Measurements from ENCODE around the gene B9D2.
"Not testable (repeated sequence)": the region's sequence is repeated elsewhere in the genome, so short reads cannot be mapped to it uniquely, and the experiment has no call there.

The B9D2 gene

GRCh38 chr19:41386442-41386841 is 22.5 kb upstream of the B9D2 start:
- DNase-seq: no peak

- no peak for DNase-seq
These were observed 20.4 kb upstream of the B9D2 start for GRCh38 chr19:41384351-41384750.

GRCh38 chr19:41381536-41381935 is 17.6 kb upstream of the B9D2 start:
- DNase-seq: not testable (repeated sequence)

DNA sequence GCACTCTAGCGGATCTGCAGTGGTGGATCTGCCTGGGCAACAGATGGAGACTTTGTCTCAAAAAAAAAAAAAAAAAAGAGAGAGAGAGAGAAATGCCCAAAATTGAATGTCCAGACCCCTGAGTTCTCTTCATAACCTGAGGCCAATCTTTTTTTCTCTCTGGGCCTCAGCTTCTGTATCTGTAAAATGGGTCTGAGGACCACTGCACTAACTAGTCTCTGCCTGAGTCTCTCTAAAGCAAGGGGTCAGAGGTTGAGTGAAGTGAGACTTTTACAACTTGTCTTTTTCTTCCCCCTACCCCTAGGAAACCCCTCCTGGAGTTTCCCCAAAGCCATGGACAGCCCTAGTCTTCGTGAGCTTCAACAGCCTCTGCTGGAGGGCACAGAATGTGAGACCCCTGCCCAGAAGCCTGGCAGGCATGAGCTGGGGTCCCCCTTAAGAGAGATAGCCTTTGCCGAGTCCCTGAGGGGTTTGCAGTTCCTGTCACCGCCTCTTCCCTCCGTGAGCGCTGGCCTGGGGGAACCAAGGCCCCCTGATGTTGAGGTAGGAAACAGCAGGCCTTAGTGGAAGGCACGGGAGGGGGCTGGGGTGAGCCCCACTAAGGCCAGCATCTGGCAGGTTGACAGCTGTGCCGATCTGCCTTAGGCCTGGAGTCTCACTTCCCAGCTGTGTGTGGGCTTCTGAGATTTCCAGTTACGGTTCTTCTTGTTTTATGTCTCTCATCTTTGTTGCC is 14.2 kb upstream of the B9D2 start:
- DNase-seq: peak; percentile 29

- DNase-seq: no peak
These were observed 13.0 kb upstream of the B9D2 start for GRCh38 chr19:41376998-41377365.

- peak; percentile 14 for DNase-seq
These were observed 12.5 kb upstream of the B9D2 start, which contains the start of gene TMEM91 for GRCh38 chr19:41376241-41376997. TMEM91 (plus strand) TSS chr19:41376533; CDS start chr19:41378310, 1,777 bp downstream.

GRCh38 chr19:41373993-41374392 is 10.0 kb upstream of the B9D2 start:
- peak; percentile 82 for DNase-seq

- DNase-seq: no peak
These were observed 8.6 kb upstream of the B9D2 start for GRCh38 chr19:41372501-41372900.

- DNase-seq: no peak
These were observed 7.6 kb upstream of the B9D2 start for GRCh38 chr19:41371541-41371940.

GRCh38 chr19:41371119-41371518 is 7.2 kb upstream of the B9D2 start:
- DNase-seq: not testable (repeated sequence)

GRCh38 chr19:41369769-41370168 is 5.8 kb upstream of the B9D2 start:
- DNase-seq: no peak

DNA sequence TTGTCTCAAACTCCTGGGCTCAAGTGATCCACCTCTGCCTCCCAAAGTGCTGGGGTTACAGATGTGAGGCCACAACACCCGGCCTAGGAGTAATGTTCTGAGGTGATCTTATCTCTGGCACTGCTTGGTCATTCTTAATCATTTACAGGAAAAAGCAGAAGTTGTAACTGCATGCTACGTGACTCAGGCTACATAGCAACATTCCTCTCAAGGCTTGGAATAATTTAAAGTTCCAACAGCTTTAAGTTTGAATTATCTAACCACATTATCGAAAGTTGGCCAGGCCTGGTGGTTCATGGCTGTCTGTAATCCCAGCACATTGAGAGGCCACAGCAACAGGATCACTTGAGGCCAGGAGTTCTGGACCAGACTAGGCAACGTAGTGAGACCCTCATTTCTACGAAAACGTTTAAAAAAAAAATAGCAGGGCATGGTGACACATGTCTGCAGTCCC is 3.9 kb upstream of the B9D2 start:
- DNase-seq: peak; percentile 94

DNA sequence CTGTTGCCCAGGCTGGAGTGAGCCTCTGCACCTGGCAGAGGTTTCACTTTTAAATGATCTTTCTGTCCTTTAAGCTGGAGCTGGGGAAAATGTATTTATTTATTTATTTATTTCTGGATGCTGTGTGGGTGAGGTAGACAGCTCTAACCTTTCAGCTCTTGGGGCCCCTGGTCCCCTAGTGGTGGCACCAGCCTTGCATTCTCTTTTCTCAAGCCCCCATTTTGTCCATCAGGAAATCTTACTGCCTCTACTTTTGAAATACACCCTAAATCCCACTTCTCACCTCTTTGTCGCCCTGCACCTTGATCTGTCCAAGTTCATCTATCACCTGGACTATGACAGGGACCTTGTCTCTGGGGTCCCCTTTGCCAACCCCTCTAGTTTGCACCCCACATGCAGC is 2.1 kb upstream of the B9D2 start:
- no peak for DNase-seq

DNA sequence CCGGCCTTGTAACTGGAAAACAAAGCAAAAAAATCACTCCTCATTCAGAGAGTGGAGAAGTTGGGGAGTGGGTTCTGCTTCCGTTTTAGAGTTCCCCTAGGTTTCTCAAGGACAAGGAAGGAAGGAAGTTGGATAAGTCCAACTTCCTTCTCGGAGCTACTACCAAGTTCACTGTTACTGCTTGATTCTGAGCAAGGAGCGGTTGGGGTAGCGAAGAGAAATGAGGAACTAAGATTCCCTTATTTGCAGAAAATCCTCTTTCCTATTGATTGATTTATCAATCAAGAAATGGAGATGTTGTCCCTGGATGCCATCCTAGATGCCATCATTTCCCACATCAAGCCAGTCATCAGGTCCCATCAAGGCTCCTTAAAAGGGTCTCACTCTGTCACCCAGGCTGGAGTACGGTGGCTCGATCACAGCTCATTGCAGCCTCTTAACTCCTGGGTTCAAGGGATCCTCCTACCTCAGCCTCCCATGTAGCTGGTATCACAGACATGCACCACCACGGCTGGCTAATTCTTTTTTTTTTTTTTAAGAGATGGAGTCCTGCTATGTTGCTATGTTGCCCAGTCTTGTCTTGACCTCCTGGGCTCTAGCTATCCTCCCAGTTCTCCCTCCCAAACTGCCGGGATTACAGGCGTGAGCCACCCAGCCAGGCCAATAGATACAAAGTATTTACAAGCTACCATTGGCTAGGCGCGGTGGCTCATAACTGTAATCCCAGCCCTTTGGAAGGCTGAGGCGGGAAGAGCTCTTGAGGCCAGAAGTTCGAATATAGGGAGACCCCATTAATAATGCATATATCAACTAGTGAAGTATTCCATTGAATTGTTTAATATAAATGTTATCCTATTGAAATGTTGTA is 809 bp upstream of the B9D2 start:
- DNase-seq: no peak

GRCh38 chr19:41363371-41363752 is 587 bp downstream of the B9D2 start:
- DNase-seq: no peak

DNA sequence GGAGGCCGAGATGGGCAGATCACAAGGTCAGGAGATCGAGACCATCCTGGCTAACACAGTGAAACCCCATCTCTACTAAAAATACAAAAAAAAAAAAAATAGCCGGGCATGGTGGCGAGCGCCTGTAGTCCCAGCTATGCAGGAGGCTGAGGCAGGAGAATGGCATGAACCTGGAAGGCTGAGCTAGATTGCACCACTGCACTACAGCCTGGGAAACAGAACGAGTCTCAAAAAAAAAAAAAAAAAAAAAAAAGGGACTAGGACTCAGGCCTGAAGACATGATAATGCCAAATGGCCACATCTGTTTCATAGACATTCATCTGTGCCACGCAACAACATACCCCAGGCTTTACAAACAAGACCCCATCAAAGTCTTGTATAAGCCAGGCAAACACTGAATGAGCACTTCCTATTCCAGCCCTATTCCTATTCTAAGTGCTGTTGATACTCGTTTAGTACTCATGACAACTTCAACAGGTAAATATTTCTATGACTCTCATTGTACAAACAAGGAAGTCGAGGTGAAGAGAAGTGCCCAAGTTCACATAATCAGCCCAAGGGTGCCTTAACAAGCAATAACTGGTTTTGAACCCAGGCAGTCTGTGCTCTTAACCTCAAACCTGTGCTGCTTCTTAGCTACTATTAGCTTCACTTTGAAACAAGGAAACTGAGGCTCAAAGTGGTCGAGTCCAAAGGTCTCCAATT is 1.7 kb downstream of the B9D2 start:
- DNase-seq: no peak

DNA sequence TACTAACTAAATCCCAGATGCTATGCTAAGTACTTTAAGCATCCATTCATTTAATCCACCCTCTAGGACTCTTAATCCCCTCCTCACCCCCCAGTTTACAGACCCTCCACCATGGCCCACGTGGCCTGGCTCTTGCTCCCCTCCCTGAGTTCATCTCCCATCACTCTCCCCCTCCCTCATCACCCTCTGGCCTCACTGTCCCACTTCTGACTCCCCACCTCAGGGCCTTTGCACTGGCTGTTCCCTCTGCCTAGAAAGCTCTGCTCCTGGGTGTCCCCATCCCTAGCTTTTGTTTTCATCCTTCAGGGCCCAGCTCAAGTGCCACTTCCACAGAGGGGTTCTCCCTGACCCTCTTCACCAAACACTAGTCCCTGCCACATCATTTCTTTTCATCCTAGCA is 4.2 kb downstream of the B9D2 start:
- no peak for DNase-seq

- no peak for DNase-seq
These were observed 6.2 kb downstream of the B9D2 start for GRCh38 chr19:41357746-41358145.

DNA sequence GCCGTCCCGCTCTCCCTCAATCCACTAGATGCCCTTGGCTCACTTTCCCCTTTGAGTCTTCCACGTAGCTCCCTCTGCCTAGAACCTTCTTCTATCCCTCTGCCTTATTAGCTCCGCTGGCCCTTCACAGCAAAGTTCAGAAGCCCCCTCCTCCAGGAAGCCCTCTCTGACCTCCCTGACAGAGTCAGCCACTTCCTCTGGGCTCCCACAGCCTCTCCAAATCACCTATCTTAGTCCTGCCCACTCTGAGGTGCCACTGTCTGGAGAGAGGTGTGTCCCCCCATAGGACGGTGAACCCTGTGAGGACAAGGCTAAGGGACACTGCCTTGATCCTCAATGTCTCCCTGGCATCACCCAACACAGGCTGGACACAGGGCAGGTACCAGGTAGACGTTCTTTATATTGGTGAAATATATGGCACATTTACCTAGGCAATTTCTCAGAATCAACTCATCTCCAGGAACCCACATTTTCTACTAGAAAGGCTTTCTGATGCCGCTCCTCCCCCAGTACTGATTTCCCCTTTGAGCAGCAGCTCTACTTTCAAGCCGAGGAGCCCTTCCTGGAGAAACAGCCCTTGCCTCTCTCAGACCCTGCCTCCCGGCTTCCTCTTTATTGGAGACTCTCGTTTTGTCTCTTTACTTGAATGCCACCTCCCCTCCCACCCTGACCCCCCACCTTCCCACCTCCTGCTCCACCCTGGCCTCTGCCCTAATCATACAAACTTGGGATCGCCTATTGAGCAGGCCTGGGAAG is 6.8 kb downstream of the B9D2 start:
- no peak for DNase-seq

GRCh38 chr19:41355802-41356201 is 8.1 kb downstream of the B9D2 start:
- no peak for DNase-seq

GRCh38 chr19:41355035-41355434 is 8.9 kb downstream of the B9D2 start:
- DNase-seq: no peak

All from fibroblast of skin of right biceps (primary cell).